Upper lobe of right lung (tissue), 1 donor: ENCODE data around the gene ZCCHC14. TPM values are rescaled to one million over a fixed set of nuclear protein-coding genes. Genes with fewer than 3 reads are reported as not detected.
"Not testable (repeated sequence)": the region's sequence is repeated elsewhere in the genome, so short reads cannot be mapped to it uniquely, and the experiment has no call there.

Experiments
- ATAC-seq: fragments of 200-7000 bp; cut with Tn5 transposase; one replicate; pipeline ENCODE4 v1.9.1; 2020; ENCODE audit warnings: mild to moderate bottlenecking, moderate library complexity
- DNase-seq: peaks from one replicate; pipeline ENCODE4 v3.0.0-alpha.2; 2020
- H3K27ac ChIP-seq: fragments of 200-600 bp; one replicate; pipeline ENCODE4 v1.8.0; 2022
- H3K27me3 ChIP-seq: fragments of 200-600 bp; one replicate; pipeline ENCODE4 v1.8.0; 2022; ENCODE audit warnings: mild to moderate bottlenecking
- H3K36me3 ChIP-seq: fragments of 200-600 bp; one replicate; pipeline ENCODE4 v1.8.0; 2022
- H3K4me1 ChIP-seq: fragments of 200-600 bp; one replicate; pipeline ENCODE4 v1.8.0; 2022
- H3K4me3 ChIP-seq: fragments of 200-600 bp; one replicate; pipeline ENCODE4 v1.8.0; 2022; ENCODE audit warnings: mild to moderate bottlenecking
- H3K9me3 ChIP-seq: fragments of 200-600 bp; one replicate; pipeline ENCODE4 v1.8.0; 2022
- intact Hi-C: fragments of 100-400 bp; cut with DNase I; formaldehyde crosslinking; loops from one replicate; pipeline ENCODE4 v1.11.0; 2022
- total RNA-seq: library from RNA; stranded (reverse); fragmentation: NEBNext Ultra II Directional; extraction: Animal tissue kit (Norgen Biotek cat#: 25700); gene quantifications from one replicate; pipeline ENCODE4 v1.2.1, GENCODE V29; 2021
- TF ChIP-seq, protein P1 (sequence below): fragments of 200-600 bp; IDR thresholded peaks from one replicate; pipeline ENCODE4 v1.8.0; 2022; ENCODE audit warnings: antibody characterized with exemption
- donor health status: DM: no; HTN: yes; CAD: no; lungs with severe emphysema.

The ZCCHC14 gene
- total RNA-seq, 1 donor from 2014 or later = 27.2 TPM

DNA sequence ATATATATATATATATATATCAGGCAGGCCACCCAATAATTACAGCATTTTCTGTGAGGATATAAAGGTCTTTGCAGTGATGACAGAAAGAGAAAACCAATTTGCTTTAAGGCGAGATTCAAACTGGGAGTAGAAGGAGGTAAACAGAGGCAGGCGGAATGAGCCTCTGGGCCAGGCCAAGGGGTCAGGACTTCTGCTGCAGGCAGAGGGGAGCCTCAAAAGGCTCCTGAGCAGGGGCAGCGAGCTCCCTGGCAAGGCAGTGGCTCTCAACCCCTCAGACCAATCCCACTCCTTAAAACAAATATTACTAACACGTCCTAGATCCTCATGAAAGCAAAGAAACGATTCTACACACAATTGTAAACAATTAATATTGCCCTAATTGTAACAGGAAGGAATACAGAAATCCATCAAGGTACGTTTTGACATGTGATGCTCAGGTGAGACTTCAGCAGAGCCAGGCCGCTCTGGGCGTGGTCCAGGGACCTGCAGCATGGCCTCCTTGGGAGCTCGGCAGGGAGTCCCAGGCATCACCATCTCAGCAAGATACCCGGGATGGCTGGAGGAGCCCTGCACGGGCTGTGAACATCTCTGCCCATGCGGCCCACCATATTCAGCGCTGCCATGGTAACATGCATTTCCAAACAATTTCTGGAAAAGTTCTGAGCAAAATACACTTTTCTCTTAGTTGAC lies 127.7 kb downstream of the ZCCHC14 start:
- Histone ChIP-seq H3K36me3 (peaks cover 12% of the 10 kb centered on the region), H3K4me1 (peaks cover 24% of the 10 kb centered on the region), H3K4me3 (no peak overlapping the region), H3K9me3 (no peaks in the 10 kb centered on the region), H3K27me3 (no peaks in the 10 kb centered on the region), H3K27ac (no peak overlapping the region)
- DNase-seq (no peak), ATAC-seq (no peak)
- intact Hi-C loops = no loop called here
- TF ChIP-seq, protein P1, sequence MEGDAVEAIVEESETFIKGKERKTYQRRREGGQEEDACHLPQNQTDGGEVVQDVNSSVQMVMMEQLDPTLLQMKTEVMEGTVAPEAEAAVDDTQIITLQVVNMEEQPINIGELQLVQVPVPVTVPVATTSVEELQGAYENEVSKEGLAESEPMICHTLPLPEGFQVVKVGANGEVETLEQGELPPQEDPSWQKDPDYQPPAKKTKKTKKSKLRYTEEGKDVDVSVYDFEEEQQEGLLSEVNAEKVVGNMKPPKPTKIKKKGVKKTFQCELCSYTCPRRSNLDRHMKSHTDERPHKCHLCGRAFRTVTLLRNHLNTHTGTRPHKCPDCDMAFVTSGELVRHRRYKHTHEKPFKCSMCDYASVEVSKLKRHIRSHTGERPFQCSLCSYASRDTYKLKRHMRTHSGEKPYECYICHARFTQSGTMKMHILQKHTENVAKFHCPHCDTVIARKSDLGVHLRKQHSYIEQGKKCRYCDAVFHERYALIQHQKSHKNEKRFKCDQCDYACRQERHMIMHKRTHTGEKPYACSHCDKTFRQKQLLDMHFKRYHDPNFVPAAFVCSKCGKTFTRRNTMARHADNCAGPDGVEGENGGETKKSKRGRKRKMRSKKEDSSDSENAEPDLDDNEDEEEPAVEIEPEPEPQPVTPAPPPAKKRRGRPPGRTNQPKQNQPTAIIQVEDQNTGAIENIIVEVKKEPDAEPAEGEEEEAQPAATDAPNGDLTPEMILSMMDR = no peak

DNA sequence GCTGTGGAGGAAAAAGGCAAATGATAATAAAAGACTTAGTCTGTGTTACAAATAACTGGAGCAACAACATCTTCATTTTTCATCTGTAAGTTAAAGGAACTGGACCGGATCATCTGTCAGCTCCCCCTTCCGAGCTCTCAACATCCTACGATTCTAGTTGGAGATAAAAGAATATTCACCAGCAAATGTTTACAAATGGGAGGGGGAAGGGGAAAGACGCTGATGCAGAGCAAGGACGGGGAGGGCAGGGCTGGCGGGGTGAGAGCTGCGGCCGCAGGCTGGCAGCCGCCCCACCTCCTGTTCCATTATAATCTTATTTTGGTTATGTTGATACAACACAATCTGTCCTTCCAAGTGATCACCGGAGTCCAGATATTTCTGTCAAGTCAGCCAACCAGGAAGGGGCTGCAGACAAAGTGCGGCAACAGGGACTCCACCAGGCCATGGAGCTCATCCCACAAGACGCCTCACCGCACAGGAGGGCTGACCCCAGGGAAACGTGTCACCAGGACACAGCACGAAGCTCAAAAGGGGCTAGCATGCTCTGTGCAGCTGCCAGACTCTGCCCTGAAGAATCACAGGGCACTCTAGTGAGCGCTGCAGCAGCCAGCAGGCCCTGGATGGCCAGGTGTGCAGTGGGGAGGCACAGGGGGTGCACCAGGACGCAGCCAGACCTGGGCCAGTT lies 128.9 kb downstream of the ZCCHC14 start:
- Histone ChIP-seq H3K9me3 (no peaks in the 10 kb centered on the region), H3K27me3 (no peaks in the 10 kb centered on the region), H3K4me1 (peaks cover 24% of the 10 kb centered on the region), H3K36me3 (peaks cover 23% of the 10 kb centered on the region), H3K4me3 (no peak overlapping the region), H3K27ac (no peak overlapping the region)
- TF ChIP-seq, protein P1 = no peak
- DNase-seq (no peak), ATAC-seq (peak; percentile 57)
- intact Hi-C loops = no loop called here

DNA sequence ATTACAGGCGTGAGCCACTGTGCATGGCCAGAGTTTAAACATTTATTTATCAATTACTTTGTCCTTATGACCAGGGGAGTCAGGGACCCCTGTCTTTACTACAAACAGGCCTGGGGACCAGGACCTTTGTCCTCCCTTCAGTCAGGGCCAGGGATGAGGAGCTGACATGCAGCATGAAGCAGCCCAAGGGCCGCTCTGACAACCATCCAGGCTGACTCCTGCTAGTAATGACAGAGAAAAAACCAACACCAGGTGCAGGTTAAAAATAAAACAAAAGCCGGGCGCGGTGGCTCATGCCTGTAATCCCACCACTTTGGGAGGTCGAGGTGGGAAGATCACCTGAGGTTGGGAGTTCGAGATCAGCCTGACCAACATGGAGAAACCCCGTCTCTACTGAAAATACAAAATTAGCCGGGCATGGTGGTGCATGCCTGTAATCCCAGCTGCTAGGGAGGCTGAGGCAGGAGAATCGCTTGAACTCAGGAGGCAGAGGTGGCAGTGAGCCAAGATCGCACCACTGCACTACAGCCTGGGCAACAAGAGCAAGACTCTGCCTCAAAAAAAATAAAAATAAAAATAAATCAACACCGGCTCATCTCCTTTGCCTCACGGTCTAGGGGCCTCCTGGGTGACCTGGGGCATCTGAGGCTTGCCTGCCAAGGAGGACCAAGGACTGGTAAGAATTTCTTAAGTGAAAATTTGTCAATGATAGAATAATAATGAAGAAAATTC lies 129.8 kb downstream of the ZCCHC14 start:
- Histone ChIP-seq H3K4me1 (peaks cover 16% of the 10 kb centered on the region), H3K36me3 (peaks cover 32% of the 10 kb centered on the region)
- H3K9me3 ChIP-seq, intact Hi-C loops, H3K27ac ChIP-seq, H3K27me3 ChIP-seq, H3K4me3 ChIP-seq, ATAC-seq, DNase-seq: not testable (repeated sequence)

DNA sequence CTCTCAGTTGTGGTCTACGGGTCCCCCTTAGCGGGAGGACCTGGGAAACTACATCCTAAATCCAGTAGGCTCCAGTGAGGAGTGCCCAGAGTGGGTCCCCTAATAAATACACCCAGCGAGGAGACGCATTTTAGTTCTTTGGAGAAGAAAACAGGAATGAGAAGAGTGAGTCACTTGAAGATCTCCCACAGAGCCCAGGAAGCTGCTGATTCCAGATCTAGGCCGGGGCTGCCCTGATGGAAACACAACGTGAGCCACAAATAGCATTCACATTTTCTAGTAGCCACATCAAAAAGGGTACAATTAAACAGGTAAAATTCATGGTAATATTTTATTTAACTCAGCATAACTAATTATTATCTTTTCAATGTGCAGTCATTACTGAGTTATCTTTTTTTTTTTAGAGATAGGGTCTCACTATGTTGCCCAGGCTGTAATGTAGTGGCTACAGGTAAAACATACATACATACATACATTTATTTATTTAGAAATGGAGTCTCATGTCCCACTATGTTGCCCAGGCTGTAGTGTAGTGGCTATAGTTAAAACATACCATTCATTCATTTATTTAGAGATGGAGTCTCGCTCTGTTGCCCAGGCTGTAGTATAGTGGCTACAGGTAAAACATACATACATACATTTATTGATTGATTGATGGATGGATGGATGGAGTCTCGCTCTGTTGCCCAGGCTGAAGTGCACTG lies 130.8 kb downstream of the ZCCHC14 start:
- no peaks in the 10 kb centered on the region for H3K9me3 ChIP-seq
- no peak overlapping the region for H3K4me3 ChIP-seq
- DNase-seq = no peak
- intact Hi-C loops = no loop called here
- TF ChIP-seq, protein P1 = no peak
- no peaks in the 10 kb centered on the region for H3K27me3 ChIP-seq
- no peak overlapping the region for H3K27ac ChIP-seq
- H3K4me1 ChIP-seq = peaks cover 16% of the 10 kb centered on the region
- no peak for ATAC-seq
- H3K36me3 ChIP-seq = peaks cover 37% of the 10 kb centered on the region

DNA sequence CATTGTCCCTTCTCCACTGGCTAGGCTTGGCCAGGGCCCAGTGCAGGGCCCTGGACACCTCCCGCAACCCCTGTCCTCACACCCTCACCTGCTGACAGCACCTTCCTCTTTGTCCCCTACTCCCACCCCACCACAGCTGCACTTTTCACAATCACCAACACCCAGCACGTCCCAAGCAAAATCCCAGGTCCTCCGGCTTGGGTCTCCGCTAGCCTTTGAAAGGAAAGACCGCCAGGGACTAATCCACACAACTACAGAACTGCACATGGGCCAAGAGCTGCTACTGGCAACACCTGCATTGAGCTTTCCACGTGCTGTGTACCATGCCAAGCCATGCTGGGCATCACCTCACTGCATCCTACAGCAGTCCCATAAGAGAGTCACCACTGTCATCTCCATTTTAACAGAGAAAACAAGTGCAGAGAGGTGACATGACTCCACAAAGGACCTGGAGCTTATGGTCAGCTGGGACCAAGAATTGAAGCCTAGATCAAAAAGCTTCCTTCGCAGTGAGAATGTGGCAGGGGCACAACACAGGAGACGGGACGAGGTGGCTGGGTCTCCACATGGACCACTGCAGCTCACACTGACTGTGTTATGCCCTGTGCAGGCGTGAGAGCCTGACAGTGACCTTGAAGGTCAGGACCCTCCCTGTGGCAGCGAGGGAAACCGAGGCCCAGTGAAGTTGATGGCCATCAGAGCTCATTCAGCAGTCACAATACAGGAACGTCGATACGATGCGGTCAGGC lies 131.8 kb downstream of the ZCCHC14 start:
- no peaks in the 10 kb centered on the region for H3K27me3 ChIP-seq
- intact Hi-C loops = no loop called here
- H3K27ac ChIP-seq = no peak overlapping the region
- DNase-seq (no peak), ATAC-seq (no peak)
- no peaks in the 10 kb centered on the region for H3K9me3 ChIP-seq
- TF ChIP-seq, protein P1 = no peak
- peaks cover 37% of the 10 kb centered on the region for H3K36me3 ChIP-seq
- H3K4me1 ChIP-seq = peaks cover 16% of the 10 kb centered on the region
- no peak overlapping the region for H3K4me3 ChIP-seq
